H9 (cell line): ENCODE data around the gene MAN1B1. TPM values are rescaled to one million over a fixed set of nuclear protein-coding genes. Genes with fewer than 3 reads are reported as not detected.

Experiments
- DNase-seq: peaks from one replicate; pipeline ENCODE4 v3.0.0-alpha.2; 2017
- H2AFZ ChIP-seq: one replicate; pipeline ENCODE4 v1.6.1; 2013; ENCODE audit warnings: mild to moderate bottlenecking, low read length, control low read depth, moderate library complexity
- H2AK5ac ChIP-seq: 2 replicates; pipeline ENCODE4 v1.6.1; 2013; ENCODE audit warnings: low read length, control low read depth, mixed read lengths; ENCODE audit not compliant: insufficient read length
- H2BK120ac ChIP-seq: one replicate; pipeline ENCODE4 v1.6.1; 2013; ENCODE audit warnings: low read depth, mild to moderate bottlenecking, low read length, control low read depth, inconsistent platforms; ENCODE audit not compliant: poor library complexity, severe bottlenecking
- H2BK12ac ChIP-seq: 2 replicates; pipeline ENCODE4 v1.6.1; 2013; ENCODE audit warnings: low read length, control low read depth, mixed read lengths, low read depth; ENCODE audit not compliant: insufficient read length
- H2BK15ac ChIP-seq: 2 replicates; pipeline ENCODE4 v1.6.1; 2013; ENCODE audit warnings: low read depth, low read length, control low read depth
- H2BK20ac ChIP-seq: one replicate; pipeline ENCODE4 v1.6.1; 2013; ENCODE audit warnings: low read depth, mild to moderate bottlenecking, low read length, control low read depth, inconsistent platforms; ENCODE audit not compliant: poor library complexity, severe bottlenecking
- H2BK5ac ChIP-seq: 2 replicates; pipeline ENCODE4 v1.6.1; 2013; ENCODE audit warnings: low read length, control low read depth, mixed read lengths; ENCODE audit not compliant: insufficient read length
- H3K14ac ChIP-seq: 2 replicates; pipeline ENCODE4 v1.6.1; 2013; ENCODE audit warnings: low read length, control low read depth; ENCODE audit not compliant: insufficient read depth
- H3K18ac ChIP-seq: 2 replicates; pipeline ENCODE4 v1.6.1; 2013; ENCODE audit warnings: low read depth, mild to moderate bottlenecking, mixed read lengths, low read length, control low read depth; ENCODE audit not compliant: insufficient read length
- H3K23ac ChIP-seq: 2 replicates; pipeline ENCODE4 v1.6.1; 2013; ENCODE audit warnings: low read length, control low read depth, mixed read lengths, low read depth; ENCODE audit not compliant: insufficient read length
- H3K23me2 ChIP-seq: 2 replicates; pipeline ENCODE4 v1.6.1; 2013; ENCODE audit warnings: low read depth, mild to moderate bottlenecking, mixed read lengths, low read length, control low read depth; ENCODE audit not compliant: insufficient read length, poor library complexity, severe bottlenecking
- H3K27ac ChIP-seq: 2 replicates; pipeline ENCODE4 v1.5.1; 2013; ENCODE audit warnings: low read length, control low read depth, mixed read lengths, low read depth; ENCODE audit not compliant: insufficient read length
- H3K27me3 ChIP-seq: 2 replicates; pipeline ENCODE4 v1.6.1; 2013; ENCODE audit warnings: low read length, control low read depth, inconsistent platforms; ENCODE audit not compliant: insufficient read depth
- H3K4ac ChIP-seq: 2 replicates; pipeline ENCODE4 v1.6.1; 2013; ENCODE audit warnings: low read depth, mild to moderate bottlenecking, control low read depth, inconsistent platforms, low read length, moderate library complexity
- H3K4me1 ChIP-seq: 2 replicates; pipeline ENCODE4 v1.6.1; 2013; ENCODE audit warnings: low read length, control low read depth, inconsistent platforms; ENCODE audit not compliant: insufficient read depth
- H3K4me2 ChIP-seq: 2 replicates; pipeline ENCODE4 v1.6.1; 2013; ENCODE audit warnings: low read length, control low read depth, mixed read lengths; ENCODE audit not compliant: insufficient read length, insufficient read depth
- H3K56ac ChIP-seq: 2 replicates; pipeline ENCODE4 v1.6.1; 2013; ENCODE audit warnings: low read depth, mild to moderate bottlenecking, mixed read lengths, low read length, control low read depth; ENCODE audit not compliant: insufficient read length
- H3K79me1 ChIP-seq: 2 replicates; pipeline ENCODE4 v1.6.1; 2013; ENCODE audit warnings: low read depth, mild to moderate bottlenecking, moderate library complexity, low read length, control low read depth, inconsistent platforms; ENCODE audit not compliant: insufficient read depth, poor library complexity, severe bottlenecking
- H3K79me2 ChIP-seq: 2 replicates; pipeline ENCODE4 v1.6.1; 2013; ENCODE audit warnings: low read length, control low read depth, inconsistent platforms; ENCODE audit not compliant: insufficient read depth
- H3K9ac ChIP-seq: 2 replicates; pipeline ENCODE4 v1.6.1; 2013; ENCODE audit warnings: low read length, control low read depth, mixed read lengths; ENCODE audit not compliant: insufficient read length; ENCODE audit errors: extremely low read depth
- H3K9me3 ChIP-seq: one replicate; pipeline ENCODE4 v1.6.1; 2013; ENCODE audit warnings: low read depth, low read length, inconsistent platforms; ENCODE audit not compliant: control insufficient read depth
- H3T11ph ChIP-seq: one replicate; pipeline ENCODE4 v1.6.1; 2013; ENCODE audit warnings: mild to moderate bottlenecking, low read length, control low read depth, inconsistent platforms
- H4K20me1 ChIP-seq: one replicate; pipeline ENCODE4 v1.6.1; 2013; ENCODE audit not compliant: control insufficient read depth, insufficient read length, insufficient read depth
- H4K5ac ChIP-seq: 2 replicates; pipeline ENCODE4 v1.6.1; 2013; ENCODE audit warnings: low read depth, mild to moderate bottlenecking, mixed read lengths, low read length, control low read depth; ENCODE audit not compliant: insufficient read length
- H4K8ac ChIP-seq: replicated peaks from 2 replicates; pipeline ENCODE4 v1.6.1; 2013; ENCODE audit warnings: low read length, control low read depth, mixed read lengths, low read depth; ENCODE audit not compliant: insufficient read length
- H4K91ac ChIP-seq: 2 replicates; pipeline ENCODE4 v1.6.1; 2013; ENCODE audit warnings: low read depth, mild to moderate bottlenecking, moderate library complexity, mixed read lengths, low read length, control low read depth; ENCODE audit not compliant: insufficient read length
- H3K27ac Mint-ChIP-seq, 3 experiments: 2 replicates in 2 of 3; 3 replicates in 1 of 3; pipeline ENCODE4 v1.8.0; 2020 to 2021; ENCODE audit warnings: mixed read lengths in 3 of 3, mild to moderate bottlenecking in 1 of 3, moderate library complexity in 1 of 3
- H3K27me3 Mint-ChIP-seq: 2 replicates; pipeline ENCODE4 v1.8.0; 2021; ENCODE audit warnings: low read depth, mild to moderate bottlenecking, moderate library complexity, mixed read lengths
- H3K36me3 Mint-ChIP-seq, 3 experiments: 2 replicates in 2 of 3; 3 replicates in 1 of 3; pipeline ENCODE4 v1.8.0; 2020 to 2021; ENCODE audit warnings: low read depth in 3 of 3, mixed read lengths in 3 of 3; ENCODE audit not compliant: insufficient read depth in 1 of 3
- H3K4me1 Mint-ChIP-seq, 2 experiments: 2 replicates each; pipeline ENCODE4 v1.8.0; 2020; ENCODE audit warnings: mixed read lengths in 2 of 2
- H3K4me3 Mint-ChIP-seq, 2 experiments: 2 replicates in 1 of 2; 3 replicates in 1 of 2; pipeline ENCODE4 v1.8.0; 2020 to 2021; ENCODE audit warnings: mild to moderate bottlenecking in 2 of 2, mixed read lengths in 2 of 2, moderate library complexity in 1 of 2
- H3K9me3 Mint-ChIP-seq, 2 experiments: 2 replicates in 1 of 2; 3 replicates in 1 of 2; pipeline ENCODE4 v1.8.0; 2020; ENCODE audit warnings: mild to moderate bottlenecking in 2 of 2, mixed read lengths in 2 of 2, moderate library complexity in 1 of 2
- CTCF ChIP-seq: fragments of 200-600 bp; sonication (generic); conservative IDR thresholded peaks from 3 replicates; pipeline ENCODE4 v1.8.0; 2021; ENCODE audit warnings: antibody characterized with exemption, mild to moderate bottlenecking
- WGBS: extraction: QIAGEN DNeasy Blood & Tissue Kit; methylation state at CpG from one replicate; pipeline ENCODE4 v1.1.7; 2013; ENCODE audit warnings: missing lambda C conversion rate, low lambda C conversion rate, mixed read lengths; ENCODE audit not compliant: insufficient read length; ENCODE audit errors: extremely low coverage; 5-methylcytosine and 5-hydroxymethylcytosine counted together
- total RNA-seq: library from RNA; stranded (reverse); gene quantifications from 2 replicates; pipeline ENCODE4 v1.2.1, GENCODE V29; 2021

MAN1B1 gene
- total RNA-seq, 1 experiment from 2014 or later: 34.9 TPM

DNA sequence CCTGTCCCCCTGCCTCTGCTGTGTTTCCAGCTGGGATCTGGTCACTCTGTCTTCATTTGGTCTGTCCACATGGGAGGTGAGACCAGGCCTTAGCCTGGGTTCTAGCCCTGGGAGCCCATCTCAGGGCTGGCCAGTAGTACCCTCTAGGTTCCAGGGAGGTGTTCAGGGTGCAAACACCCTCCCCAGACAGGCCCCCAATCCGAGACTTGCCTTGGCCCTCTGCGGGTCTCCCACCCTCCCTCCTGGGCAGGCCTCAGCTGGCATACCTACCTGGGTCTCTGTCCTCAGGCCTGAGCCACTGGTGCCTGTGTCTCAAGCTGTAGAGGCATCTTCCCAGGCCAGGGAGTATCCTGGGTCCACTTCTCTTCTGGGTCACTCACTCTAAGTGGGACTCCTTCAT, 15.5 kb upstream of the MAN1B1 start:
- no peak overlapping the region for H2AK5ac ChIP-seq
- no peak overlapping the region for H4K8ac ChIP-seq
- no peak overlapping the region for H3K56ac ChIP-seq
- H2BK12ac ChIP-seq: peak overlapping the region; percentile 25
- H3K27ac ChIP-seq: no peak overlapping the region
- no peaks in the 10 kb centered on the region for H3K23me2 ChIP-seq
- no peak overlapping the region for H2BK20ac ChIP-seq
- no peak overlapping the region for H2BK120ac ChIP-seq
- H4K5ac ChIP-seq: no peak overlapping the region
- peak overlapping the region; percentile 32 for H3K18ac ChIP-seq
- no peaks in the 10 kb centered on the region for H3K79me1 ChIP-seq
- peaks cover 7% of the 10 kb centered on the region; the same call in 1 of the 2 replicates for H3K4me1 ChIP-seq
- no peaks in the 10 kb centered on the region for H3K9me3 ChIP-seq
- no peak overlapping the region; the same call in 1 of the 2 replicates for H3K4ac ChIP-seq
- no peaks in the 10 kb centered on the region for H3K27me3 ChIP-seq
- no CpG with 5 or more reads among the region's 2 CpGs for whole genome bisulfite sequencing
- no peak overlapping the region for H4K91ac ChIP-seq
- no peak overlapping the region for H3T11ph ChIP-seq
- peaks cover 4% of the 10 kb centered on the region for H4K20me1 ChIP-seq
- no peak for TF ChIP-seq CTCF
- DNase-seq: no peak
- Mint-ChIP-seq H3K36me3 (no peaks in the 10 kb centered on the region; a peak in 2 of 7 replicates), H3K27me3 (peaks cover 13% of the 10 kb centered on the region), H3K4me3 (peak overlapping the region; percentile 55 to 75), H3K4me1 (peaks cover 25 to 34% of the 10 kb centered on the region in 2 experiments), H3K27ac (peak overlapping the region in 2 of 3 experiments; percentile 8 to 75; a peak in 1 of 7 replicates), H3K9me3 (no peaks in the 10 kb centered on the region; a peak in 1 of 5 replicates)
- H2BK5ac ChIP-seq: no peak overlapping the region
- no peak overlapping the region for H3K23ac ChIP-seq
- H3K4me2 ChIP-seq: peak overlapping the region; percentile 20
- peak overlapping the region; percentile 64; the same call in 1 of the 2 replicates for H3K14ac ChIP-seq
- no peak overlapping the region for H2BK15ac ChIP-seq
- no peaks in the 10 kb centered on the region for H3K79me2 ChIP-seq
- H2AFZ ChIP-seq: no peak overlapping the region
- peak overlapping the region; percentile 16 for H3K9ac ChIP-seq
